HepG2 (cell line): Measurements from ENCODE around the gene PRUNE1. TPM values are rescaled to one million over a fixed set of nuclear protein-coding genes. Genes with fewer than 3 reads are reported as not detected.

Source experiments
- CENPT ChIP-seq: sonication (generic); formaldehyde crosslinking; IDR thresholded peaks from 2 replicates; pipeline ENCODE4 v1.8.0; 2022; ENCODE audit warnings: low read depth, mild to moderate bottlenecking, moderate library complexity, missing genetic modification reagents
- ETV5 ChIP-seq: IDR thresholded peaks from 2 replicates; pipeline ENCODE4 v1.6.1; 2018; ENCODE audit warnings: missing biosample characterization, missing genetic modification reagents, inconsistent platforms, borderline replicate concordance
- GLI4 ChIP-seq: sonication (generic); formaldehyde crosslinking; IDR thresholded peaks from 2 replicates; pipeline ENCODE4 v1.5.1; 2020; ENCODE audit warnings: missing genetic modification reagents, mild to moderate bottlenecking, moderate library complexity, borderline replicate concordance
- HES4 ChIP-seq: sonication (generic); formaldehyde crosslinking; IDR thresholded peaks from 2 replicates; pipeline ENCODE4 v1.9.0; 2021; ENCODE audit warnings: mild to moderate bottlenecking, missing genetic modification reagents, borderline replicate concordance
- IKZF1 ChIP-seq: fragments of 450-650 bp; IDR thresholded peaks from 2 replicates; pipeline ENCODE4 v1.7.1; 2016
- JUND ChIP-seq: sonication (generic); formaldehyde crosslinking; IDR thresholded peaks from 2 replicates; pipeline ENCODE4 v1.8.0; 2022; ENCODE audit warnings: mild to moderate bottlenecking, missing genetic modification reagents
- MEIS2 ChIP-seq: sonication (generic); formaldehyde crosslinking; IDR thresholded peaks from 2 replicates; pipeline ENCODE4 v1.9.0; 2021; ENCODE audit warnings: mild to moderate bottlenecking, missing genetic modification reagents
- MXD4 ChIP-seq: IDR thresholded peaks from 2 replicates; pipeline ENCODE4 v1.6.1; 2016; ENCODE audit warnings: mild to moderate bottlenecking, missing biosample characterization, missing genetic modification reagents
- NFE2L1 ChIP-seq: sonication (generic); formaldehyde crosslinking; IDR thresholded peaks from 2 replicates; pipeline ENCODE4 v1.4.0; 2020; ENCODE audit warnings: missing genetic modification reagents, mild to moderate bottlenecking, borderline replicate concordance
- NRL ChIP-seq: sonication (generic); formaldehyde crosslinking; IDR thresholded peaks from 2 replicates; pipeline ENCODE4 v1.5.0; 2020; ENCODE audit warnings: missing genetic modification reagents, mild to moderate bottlenecking, moderate library complexity, borderline replicate concordance
- SNAPC2 ChIP-seq: sonication (generic); formaldehyde crosslinking; IDR thresholded peaks from 2 replicates; pipeline ENCODE4 v1.8.1; 2022; ENCODE audit warnings: mild to moderate bottlenecking, missing genetic modification reagents
- THYN1 ChIP-seq: sonication (generic); formaldehyde crosslinking; IDR thresholded peaks from 2 replicates; pipeline ENCODE4 v1.8.1; 2023; ENCODE audit warnings: low read depth, mild to moderate bottlenecking, moderate library complexity, missing genetic modification reagents, borderline replicate concordance
- TOE1 ChIP-seq: sonication (generic); formaldehyde crosslinking; IDR thresholded peaks from 2 replicates; pipeline ENCODE4 v1.4.0; 2020; ENCODE audit warnings: mild to moderate bottlenecking, missing genetic modification reagents
- ZFP90 ChIP-seq: sonication (generic); formaldehyde crosslinking; IDR thresholded peaks from 2 replicates; pipeline ENCODE4 v1.8.0; 2022; ENCODE audit warnings: missing genetic modification reagents, mild to moderate bottlenecking, inconsistent platforms, borderline replicate concordance
- ZNF343 ChIP-seq: sonication (generic); formaldehyde crosslinking; IDR thresholded peaks from 2 replicates; pipeline ENCODE4 v1.4.0; 2020; ENCODE audit warnings: mild to moderate bottlenecking, missing genetic modification reagents
- ZNF513 ChIP-seq: sonication (generic); formaldehyde crosslinking; conservative IDR thresholded peaks from 2 replicates; pipeline ENCODE4 v1.5.0; 2020; ENCODE audit warnings: missing genetic modification reagents
- ZNF577 ChIP-seq: sonication (generic); formaldehyde crosslinking; IDR thresholded peaks from 2 replicates; pipeline ENCODE4 v1.4.0; 2020; ENCODE audit warnings: mild to moderate bottlenecking, low read depth, missing genetic modification reagents, borderline replicate concordance
- ZNF589 ChIP-seq: sonication (generic); formaldehyde crosslinking; conservative IDR thresholded peaks from 2 replicates; pipeline ENCODE4 v1.8.0; 2022; ENCODE audit warnings: mild to moderate bottlenecking, moderate library complexity, missing genetic modification reagents
- ZNF670 ChIP-seq: sonication (generic); formaldehyde crosslinking; IDR thresholded peaks from 2 replicates; pipeline ENCODE4 v1.8.0; 2022; ENCODE audit warnings: mild to moderate bottlenecking, missing genetic modification reagents, borderline replicate concordance
- ZNF782 ChIP-seq: sonication (generic); formaldehyde crosslinking; IDR thresholded peaks from 2 replicates; pipeline ENCODE4 v1.4.0; 2020; ENCODE audit warnings: missing genetic modification reagents, mild to moderate bottlenecking, borderline replicate concordance
- polyA plus RNA-seq, 8 experiments: library from polyadenylated mRNA; depleted of rRNA in 3 of 8; stranded (reverse) in 7 of 8; unstranded in 1 of 8; fragments of >200 nt; fragmentation: Illumina TruSeq in 4 of 8; extraction: Trizol in 4 of 8; gene quantifications; 2 replicates each; pipeline versions ENCODE4 v1.2.1 to v1.2.3, GENCODE V29; 2011 to 2016; ENCODE audit warnings: low read depth in 4 of 8, missing spikeins in 1 of 8, mixed read lengths in 1 of 8; ENCODE audit not compliant: insufficient read depth in 1 of 8
- total RNA-seq, 5 experiments: library from RNA; depleted of rRNA; stranded (reverse); fragments of >200 nt; fragmentation: Illumina TruSeq; extraction: Trizol; gene quantifications; 2 replicates each; pipeline ENCODE4 v1.2.3, GENCODE V29; 2016; ENCODE audit warnings: low read depth in 1 of 5
- TF ChIP-seq, protein P1 (sequence below): sonication (generic); formaldehyde crosslinking; IDR thresholded peaks from 2 replicates; pipeline ENCODE4 v1.4.0; 2020; ENCODE audit warnings: missing genetic modification reagents
- TF ChIP-seq, protein P2 (sequence below): fragments of 450-650 bp; IDR thresholded peaks from 2 replicates; pipeline ENCODE4 v1.6.1; 2017
- TF ChIP-seq, protein P3 (sequence below): sonication (generic); formaldehyde crosslinking; IDR thresholded peaks from 2 replicates; pipeline ENCODE4 v1.4.0; 2020; ENCODE audit warnings: low read depth, mild to moderate bottlenecking, missing genetic modification reagents

PRUNE1 gene
- total and polyA plus RNA-seq, 2 of the 13 experiments (the other 11 are each of a cell fraction or from before 2014, with no cell fraction given): 19.0 to 31.9 TPM

DNA sequence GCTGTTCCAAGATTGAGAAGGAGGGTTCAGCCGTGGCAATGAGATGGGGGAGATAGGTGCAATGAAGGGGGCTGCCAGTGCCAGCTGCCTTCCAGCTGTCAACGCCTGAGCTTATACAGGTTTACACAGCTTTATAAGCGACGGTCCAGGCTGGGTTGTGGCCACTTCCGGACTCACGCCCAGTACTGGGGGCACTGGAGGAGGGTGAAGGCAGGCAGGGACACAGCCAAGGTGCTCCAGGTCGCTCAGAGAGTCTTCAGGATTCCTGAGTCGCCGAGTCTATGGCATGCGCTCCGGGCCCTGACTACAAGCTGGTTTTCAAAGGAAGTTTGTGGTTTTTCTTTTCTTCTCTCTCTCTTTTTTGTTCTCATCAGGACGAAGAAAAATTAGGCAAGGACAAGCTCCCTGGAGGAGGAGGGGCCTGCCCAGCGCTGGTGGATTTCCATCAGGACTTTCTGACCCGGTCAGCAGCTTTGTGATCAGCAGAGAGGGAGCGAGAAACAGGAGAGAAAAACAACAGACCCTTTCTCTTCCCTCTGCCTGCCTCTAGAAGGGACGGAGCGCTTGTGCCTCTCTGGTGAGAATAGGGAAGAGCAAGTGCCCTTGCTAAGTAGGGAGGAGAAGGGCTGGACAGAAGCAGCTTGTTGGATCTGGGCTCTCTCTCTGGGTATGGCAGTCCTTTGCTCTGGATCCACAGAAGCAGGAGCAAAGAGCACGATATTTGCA lies 1.8 kb upstream of the PRUNE1 start, which contains the start of gene MINDY1 (continued):
- TF ChIP-seq ZNF513 (CRISPR knock-in tag): no peak
- TF ChIP-seq ZNF577 (CRISPR knock-in tag): no peak
- no peak for TF ChIP-seq ZNF589 (CRISPR knock-in tag)
- TF ChIP-seq MXD4 (CRISPR knock-in tag): no peak
- no peak for TF ChIP-seq NFE2L1 (CRISPR knock-in tag)
- TF ChIP-seq, protein P1, sequence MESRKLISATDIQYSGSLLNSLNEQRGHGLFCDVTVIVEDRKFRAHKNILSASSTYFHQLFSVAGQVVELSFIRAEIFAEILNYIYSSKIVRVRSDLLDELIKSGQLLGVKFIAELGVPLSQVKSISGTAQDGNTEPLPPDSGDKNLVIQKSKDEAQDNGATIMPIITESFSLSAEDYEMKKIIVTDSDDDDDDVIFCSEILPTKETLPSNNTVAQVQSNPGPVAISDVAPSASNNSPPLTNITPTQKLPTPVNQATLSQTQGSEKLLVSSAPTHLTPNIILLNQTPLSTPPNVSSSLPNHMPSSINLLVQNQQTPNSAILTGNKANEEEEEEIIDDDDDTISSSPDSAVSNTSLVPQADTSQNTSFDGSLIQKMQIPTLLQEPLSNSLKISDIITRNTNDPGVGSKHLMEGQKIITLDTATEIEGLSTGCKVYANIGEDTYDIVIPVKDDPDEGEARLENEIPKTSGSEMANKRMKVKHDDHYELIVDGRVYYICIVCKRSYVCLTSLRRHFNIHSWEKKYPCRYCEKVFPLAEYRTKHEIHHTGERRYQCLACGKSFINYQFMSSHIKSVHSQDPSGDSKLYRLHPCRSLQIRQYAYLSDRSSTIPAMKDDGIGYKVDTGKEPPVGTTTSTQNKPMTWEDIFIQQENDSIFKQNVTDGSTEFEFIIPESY (CRISPR knock-in tag): no peak
- no peak for TF ChIP-seq MEIS2
- TF ChIP-seq GLI4: 0 out of 2 replicates have a peak, but pooled peaks have one; percentile 49
- no peak for TF ChIP-seq ZNF670 (CRISPR knock-in tag)
- TF ChIP-seq ETV5 (CRISPR knock-in tag): peak; percentile 46; the same call in 1 of the 2 replicates
- TF ChIP-seq HES4 (CRISPR knock-in tag): 0 out of 2 replicates have a peak, but pooled peaks have one; percentile 56
- TF ChIP-seq, protein P2, sequence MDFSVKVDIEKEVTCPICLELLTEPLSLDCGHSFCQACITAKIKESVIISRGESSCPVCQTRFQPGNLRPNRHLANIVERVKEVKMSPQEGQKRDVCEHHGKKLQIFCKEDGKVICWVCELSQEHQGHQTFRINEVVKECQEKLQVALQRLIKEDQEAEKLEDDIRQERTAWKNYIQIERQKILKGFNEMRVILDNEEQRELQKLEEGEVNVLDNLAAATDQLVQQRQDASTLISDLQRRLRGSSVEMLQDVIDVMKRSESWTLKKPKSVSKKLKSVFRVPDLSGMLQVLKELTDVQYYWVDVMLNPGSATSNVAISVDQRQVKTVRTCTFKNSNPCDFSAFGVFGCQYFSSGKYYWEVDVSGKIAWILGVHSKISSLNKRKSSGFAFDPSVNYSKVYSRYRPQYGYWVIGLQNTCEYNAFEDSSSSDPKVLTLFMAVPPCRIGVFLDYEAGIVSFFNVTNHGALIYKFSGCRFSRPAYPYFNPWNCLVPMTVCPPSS: no peak
- no peak for TF ChIP-seq ZNF782 (CRISPR knock-in tag)
- no peak for TF ChIP-seq JUND
- TF ChIP-seq, protein P3, sequence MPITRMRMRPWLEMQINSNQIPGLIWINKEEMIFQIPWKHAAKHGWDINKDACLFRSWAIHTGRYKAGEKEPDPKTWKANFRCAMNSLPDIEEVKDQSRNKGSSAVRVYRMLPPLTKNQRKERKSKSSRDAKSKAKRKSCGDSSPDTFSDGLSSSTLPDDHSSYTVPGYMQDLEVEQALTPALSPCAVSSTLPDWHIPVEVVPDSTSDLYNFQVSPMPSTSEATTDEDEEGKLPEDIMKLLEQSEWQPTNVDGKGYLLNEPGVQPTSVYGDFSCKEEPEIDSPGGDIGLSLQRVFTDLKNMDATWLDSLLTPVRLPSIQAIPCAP (CRISPR knock-in tag): no peak
- TF ChIP-seq NRL (CRISPR knock-in tag): no peak
- 0 out of 2 replicates have a peak, but pooled peaks have one; percentile 45 for TF ChIP-seq ZFP90 (CRISPR knock-in tag)
- TF ChIP-seq ZNF343 (CRISPR knock-in tag): no peak
- TF ChIP-seq CENPT (CRISPR knock-in tag): no peak
- TF ChIP-seq THYN1: no peak
- TF ChIP-seq SNAPC2 (CRISPR knock-in tag): no peak
- TF ChIP-seq TOE1 (CRISPR knock-in tag): no peak
- no peak for TF ChIP-seq IKZF1
